Measurements from ENCODE around the gene PLXDC2.

GRCh38 chr10:19865676-19866075 is 49.4 kb downstream of the PLXDC2 start:
- no peak for TF ChIP-seq POLR2AphosphoS5 (IDR thresholded peaks at IDR 0.05; ENCODE audit: low read depth, low read length)
- no peak for TF ChIP-seq TAF1 (IDR thresholded peaks at IDR 0.05; ENCODE audit: borderline replicate concordance, low read depth, low read length)

Measured in GM12892 (cell line).